ENCODE measurements around the gene SYNGAP1. TPM values are rescaled to one million over a fixed set of nuclear protein-coding genes. Genes with fewer than 3 reads are reported as not detected.

Gene SYNGAP1
- total and polyA plus RNA-seq, 9 of the 15 experiments (the other 6 are each of a cell fraction or from before 2014, with no cell fraction given), result 0.01 to 22.8 (median 3.2) TPM

GRCh38 chr6:33391278-33391921 is 28.5 kb upstream of the SYNGAP1 start, which contains the start of gene KIFC1 (continued):
- TF ChIP-seq UBTF (IDR thresholded peaks at IDR 0.05; ENCODE audit: borderline replicate concordance in 1 of 2, low read depth in 2 of 2, low read length in 2 of 2) (peak; percentile 50 to 80; a peak in 2 of 4 replicates), L3MBTL2 (IDR thresholded peaks at IDR 0.05) (peak; percentile 98), TARDBP (IDR thresholded peaks at IDR 0.05) (peak; percentile 78; the same call in 1 of the 2 replicates), ZNF740 (CRISPR knock-in tag; IDR thresholded peaks at IDR 0.05) (no peak), ZNF740 (tag; IDR thresholded peaks at IDR 0.05) (no peak), MYC (IDR thresholded peaks at IDR 0.05; ENCODE audit: low read depth, low read length) (peak; percentile 94), MYC (CRISPR knock-in tag; IDR thresholded peaks at IDR 0.05; ENCODE audit: borderline replicate concordance, low read depth) (no peak), TRIM24 (IDR thresholded peaks at IDR 0.05) (peak in 1 of 2 experiments; percentile 50; a peak in 1 of 4 replicates), RNF2 (IDR thresholded peaks at IDR 0.05) (peak; percentile 74), USF2 (CRISPR knock-in tag; IDR thresholded peaks at IDR 0.05) (peak; percentile 58), VEZF1 (CRISPR knock-in tag; IDR thresholded peaks at IDR 0.05) (peak; percentile 95), RAD21 (CRISPR knock-in tag; conservative IDR thresholded peaks at IDR 0.05 in 1 of 2, IDR thresholded peaks at IDR 0.05 in 1 of 2) (peak; percentile 86 to 89), CREB3 (tag; conservative IDR thresholded peaks at IDR 0.05; ENCODE audit: low read depth) (0 out of 2 replicates have a peak, but pooled peaks have one; percentile 13), CC2D1A (IDR thresholded peaks at IDR 0.05) (peak; percentile 84), TCF7L2 (IDR thresholded peaks at IDR 0.05; ENCODE audit: low read depth, low read length) (0 out of 2 replicates have a peak, but pooled peaks have one; percentile 28), FOXK1 (CRISPR knock-in tag; IDR thresholded peaks at IDR 0.05; ENCODE audit: borderline replicate concordance) (peak; percentile 40; the same call in 1 of the 2 replicates), E2F6 (IDR thresholded peaks at IDR 0.05; ENCODE audit: borderline replicate concordance in 1 of 2, extremely low read depth in 1 of 2, insufficient read depth in 1 of 2, insufficient read length in 1 of 2, low read depth in 1 of 2, low read length in 1 of 2, poor library complexity in 1 of 2, severe bottlenecking in 1 of 2) (peak; percentile 85 to 89)
